ENCODE results near the gene KLF15.

The KLF15 gene

DNA sequence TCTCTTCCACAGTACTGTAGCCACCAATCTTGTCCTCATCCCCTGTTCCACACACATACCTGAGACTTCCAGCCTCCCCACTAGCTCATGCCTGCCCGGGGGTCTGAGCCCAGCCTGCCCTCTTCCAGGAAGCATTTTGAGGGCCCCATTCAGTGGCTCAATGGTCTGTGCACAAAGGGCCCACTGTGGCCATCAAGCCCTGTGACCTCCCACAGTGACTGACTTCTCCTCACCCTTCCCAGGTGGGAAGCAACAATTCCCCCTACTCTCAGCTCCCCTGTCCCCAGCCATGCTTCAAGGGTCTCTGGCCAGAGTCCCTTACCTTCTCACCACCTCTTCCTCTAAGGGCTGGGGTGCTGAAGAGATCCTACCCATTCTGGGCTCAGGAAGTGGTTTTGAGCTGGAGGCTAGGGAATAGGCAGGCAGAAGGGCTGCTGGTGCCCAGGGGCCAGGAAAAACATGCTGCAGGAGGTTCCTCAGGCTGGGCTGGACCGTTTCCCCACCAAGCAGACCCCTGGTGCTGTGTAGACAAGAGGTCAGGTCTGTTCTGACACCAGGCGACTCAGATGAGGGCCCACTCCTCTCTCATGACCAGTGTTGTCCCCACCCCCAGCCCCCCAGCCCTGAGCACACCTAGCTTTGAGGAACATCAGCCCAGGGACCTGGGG is 3.0 kb upstream of the KLF15 start:
- no peak overlapping the region for H3K27ac ChIP-seq
- no peak overlapping the region for H3K4me3 ChIP-seq
- TF ChIP-seq POLR2AphosphoS5 (IDR thresholded peaks at IDR 0.05; ENCODE audit: borderline replicate concordance, low read depth, low read length) (no peak), EZH2 (IDR thresholded peaks at IDR 0.05) (no peak), FOXP2 (optimal IDR thresholded peaks at IDR 0.05; ENCODE audit: control extremely low read depth, extremely low read length, insufficient read depth) (no peak)
- DNase-seq (ENCODE audit: low read depth, low spot score), result no peak
- H3K36me3 ChIP-seq (ENCODE audit: insufficient read depth, low read length), result no peaks in the 10 kb centered on the region
- H3K9me3 ChIP-seq (ENCODE audit: low read depth, low read length), result no peaks in the 10 kb centered on the region
- H3K9ac ChIP-seq (ENCODE audit: insufficient read length), result no peak overlapping the region

DNA sequence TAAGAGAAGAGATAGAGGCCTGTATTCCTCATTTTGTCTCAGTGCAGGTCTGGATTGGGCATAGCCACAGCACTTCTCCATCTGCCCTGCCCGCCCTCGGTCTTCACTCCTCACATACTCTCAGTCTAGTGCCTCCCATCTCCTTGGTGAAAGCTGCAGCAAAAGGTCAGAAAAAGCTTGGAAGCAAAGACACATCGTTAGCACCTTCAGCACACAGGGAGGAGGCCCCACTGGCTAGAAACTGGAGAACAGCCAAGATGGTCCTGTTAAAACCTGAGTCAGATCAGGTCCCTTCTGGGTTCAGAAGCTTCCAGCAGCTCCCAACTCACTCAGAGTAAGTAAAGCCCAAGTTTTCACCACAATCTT is 1.6 kb upstream of the KLF15 start:
- no peak for TF ChIP-seq FOXP2 (optimal IDR thresholded peaks at IDR 0.05; ENCODE audit: control extremely low read depth, extremely low read length, insufficient read depth)
- TF ChIP-seq EZH2 (IDR thresholded peaks at IDR 0.05), result no peak
- TF ChIP-seq POLR2AphosphoS5 (IDR thresholded peaks at IDR 0.05; ENCODE audit: borderline replicate concordance, low read depth, low read length), result no peak
- H3K9me3 ChIP-seq (ENCODE audit: low read depth, low read length), result no peaks in the 10 kb centered on the region
- no peak overlapping the region for H3K9ac ChIP-seq (ENCODE audit: insufficient read length)
- no peak overlapping the region for H3K27ac ChIP-seq
- H3K36me3 ChIP-seq (ENCODE audit: insufficient read depth, low read length), result no peaks in the 10 kb centered on the region
- H3K4me3 ChIP-seq, result no peak overlapping the region
- no peak for DNase-seq (ENCODE audit: low read depth, low spot score)

DNA sequence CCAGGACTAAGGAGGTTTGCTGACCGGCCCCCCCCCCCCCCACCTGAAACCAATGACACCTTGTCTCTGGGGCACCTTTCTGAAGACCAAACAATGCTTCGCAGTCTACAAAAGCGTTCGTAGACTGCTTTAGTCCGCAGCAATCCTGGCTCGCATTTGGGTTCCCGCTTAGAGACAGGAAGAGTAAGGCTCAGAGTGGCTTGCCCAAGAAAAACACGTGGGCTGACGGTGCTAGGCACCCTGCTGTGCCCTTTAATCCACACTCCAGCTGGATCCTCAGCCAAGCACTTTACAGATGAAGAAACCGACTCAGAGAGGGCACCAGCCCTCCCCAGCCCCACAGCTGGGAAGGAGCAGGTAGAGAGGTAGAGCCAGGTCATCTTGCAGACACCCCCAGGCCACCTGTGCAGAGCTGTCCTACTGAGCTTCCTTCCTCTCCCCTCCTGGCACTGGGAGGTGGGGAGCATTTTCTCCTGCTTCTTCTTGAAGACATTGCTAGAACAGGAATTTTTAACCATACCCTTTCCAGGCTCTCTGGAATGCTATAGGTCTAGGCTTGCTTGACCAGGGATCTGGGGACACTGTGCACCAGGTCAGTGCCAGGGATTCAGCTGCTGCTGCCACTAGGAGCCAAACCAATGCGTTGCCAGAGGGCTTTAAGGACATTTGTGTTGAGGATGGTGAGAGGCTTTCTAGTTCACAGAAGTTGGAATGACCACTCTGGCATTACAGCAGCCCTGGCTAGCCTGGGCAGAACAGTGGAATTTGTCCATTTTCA is 1.0 kb upstream of the KLF15 start:
- no peak for DNase-seq (ENCODE audit: low read depth, low spot score)
- Histone ChIP-seq H3K4me3 (peak overlapping the region; percentile 78), H3K27ac (no peak overlapping the region), H3K9ac (ENCODE audit: insufficient read length) (peak overlapping the region; percentile 11), H3K36me3 (ENCODE audit: insufficient read depth, low read length) (no peaks in the 10 kb centered on the region), H3K9me3 (ENCODE audit: low read depth, low read length) (no peaks in the 10 kb centered on the region)
- TF ChIP-seq EZH2 (IDR thresholded peaks at IDR 0.05) (no peak), FOXP2 (optimal IDR thresholded peaks at IDR 0.05; ENCODE audit: control extremely low read depth, extremely low read length, insufficient read depth) (no peak), POLR2AphosphoS5 (IDR thresholded peaks at IDR 0.05; ENCODE audit: borderline replicate concordance, low read depth, low read length) (no peak)

DNA sequence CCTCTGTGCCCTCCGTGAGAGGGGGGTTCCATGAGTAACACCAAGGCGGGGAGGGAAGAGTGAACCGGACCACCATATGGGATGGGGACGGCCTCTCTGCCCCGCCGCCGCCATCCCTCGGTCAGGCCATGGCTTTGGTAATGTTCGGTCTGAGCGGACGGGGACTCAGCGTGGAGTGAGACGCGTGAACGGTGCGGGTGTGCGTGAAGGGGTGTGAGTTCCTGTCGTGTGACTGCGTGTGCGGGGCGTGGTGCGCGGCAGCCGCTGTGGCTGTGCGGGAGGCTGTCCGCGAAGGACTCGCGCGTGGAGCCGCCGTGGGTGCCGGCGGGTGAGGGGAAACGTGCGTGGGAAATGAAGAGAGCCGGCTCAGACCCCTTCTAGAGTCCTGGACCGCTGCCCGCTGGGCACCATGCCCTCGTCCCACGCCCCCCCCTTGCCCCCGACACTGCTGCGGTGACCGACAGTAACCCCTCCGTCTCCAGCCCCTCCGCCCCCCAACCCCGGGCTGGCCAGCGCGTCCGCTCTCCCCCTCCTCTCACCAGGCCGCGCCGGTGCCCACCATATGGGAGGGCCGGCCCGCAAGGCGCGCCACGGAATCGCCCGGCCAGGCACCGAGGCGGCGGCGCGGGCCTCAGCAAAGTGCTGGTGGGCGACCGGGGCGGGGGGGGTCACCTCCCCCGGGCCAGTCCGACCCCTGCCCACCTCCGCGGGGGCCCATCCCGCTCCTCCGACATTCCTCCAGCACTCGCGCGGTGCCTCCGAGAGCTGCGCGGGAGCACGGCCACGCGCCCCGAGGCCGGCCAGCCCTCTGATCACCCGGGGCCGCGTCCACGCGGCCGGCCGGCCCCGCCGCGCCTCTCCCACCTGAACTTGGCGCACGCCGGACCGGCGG is 589 bp downstream of the KLF15 start:
- TF ChIP-seq EZH2 (IDR thresholded peaks at IDR 0.05) (no peak), FOXP2 (optimal IDR thresholded peaks at IDR 0.05; ENCODE audit: control extremely low read depth, extremely low read length, insufficient read depth) (no peak), POLR2AphosphoS5 (IDR thresholded peaks at IDR 0.05; ENCODE audit: borderline replicate concordance, low read depth, low read length) (no peak)
- Histone ChIP-seq H3K36me3 (ENCODE audit: insufficient read depth, low read length) (no peaks in the 10 kb centered on the region), H3K9me3 (ENCODE audit: low read depth, low read length) (no peaks in the 10 kb centered on the region), H3K9ac (ENCODE audit: insufficient read length) (peak overlapping the region; percentile 64), H3K27ac (no peak overlapping the region), H3K4me3 (peak overlapping the region; percentile 78)
- DNase-seq (ENCODE audit: low read depth, low spot score), result no peak

DNA sequence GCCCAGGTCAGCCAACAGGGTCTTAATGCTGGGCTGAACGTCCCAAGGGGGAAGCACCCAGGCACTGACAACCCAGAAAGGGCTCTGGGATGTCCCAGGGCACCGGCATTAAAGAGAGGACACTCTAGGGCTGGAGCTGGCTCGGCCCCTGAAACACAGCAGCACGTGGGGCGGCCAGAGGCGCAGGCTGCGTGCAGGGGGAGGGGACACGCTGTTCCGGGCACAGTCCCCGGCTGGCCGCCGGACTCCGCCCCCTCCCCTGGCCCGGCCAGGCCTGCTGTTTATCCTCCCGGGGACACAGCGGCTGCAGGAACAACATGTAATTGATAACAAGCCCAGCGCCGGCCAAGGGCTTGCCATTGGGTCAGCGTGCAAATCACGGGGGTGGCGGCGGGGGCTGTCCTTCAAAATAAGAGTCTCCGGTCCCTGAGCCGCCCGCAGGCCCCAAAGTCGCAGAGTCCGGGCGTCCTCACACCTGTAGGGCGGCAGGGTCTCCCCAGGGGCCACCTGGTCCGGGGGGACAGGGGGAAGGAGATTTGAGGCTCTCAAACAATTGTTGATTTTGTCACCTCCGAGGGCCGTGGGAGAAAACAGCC is 1.3 kb downstream of the KLF15 start:
- no peak for DNase-seq (ENCODE audit: low read depth, low spot score)
- H3K9ac ChIP-seq (ENCODE audit: insufficient read length), result no peak overlapping the region
- no peaks in the 10 kb centered on the region for H3K36me3 ChIP-seq (ENCODE audit: insufficient read depth, low read length)
- no peak overlapping the region for H3K27ac ChIP-seq
- no peak for TF ChIP-seq FOXP2 (optimal IDR thresholded peaks at IDR 0.05; ENCODE audit: control extremely low read depth, extremely low read length, insufficient read depth)
- no peak for TF ChIP-seq POLR2AphosphoS5 (IDR thresholded peaks at IDR 0.05; ENCODE audit: borderline replicate concordance, low read depth, low read length)
- no peak for TF ChIP-seq EZH2 (IDR thresholded peaks at IDR 0.05)
- no peaks in the 10 kb centered on the region for H3K9me3 ChIP-seq (ENCODE audit: low read depth, low read length)
- H3K4me3 ChIP-seq, result peak overlapping the region; percentile 78; the same call in 1 of the 2 replicates

DNA sequence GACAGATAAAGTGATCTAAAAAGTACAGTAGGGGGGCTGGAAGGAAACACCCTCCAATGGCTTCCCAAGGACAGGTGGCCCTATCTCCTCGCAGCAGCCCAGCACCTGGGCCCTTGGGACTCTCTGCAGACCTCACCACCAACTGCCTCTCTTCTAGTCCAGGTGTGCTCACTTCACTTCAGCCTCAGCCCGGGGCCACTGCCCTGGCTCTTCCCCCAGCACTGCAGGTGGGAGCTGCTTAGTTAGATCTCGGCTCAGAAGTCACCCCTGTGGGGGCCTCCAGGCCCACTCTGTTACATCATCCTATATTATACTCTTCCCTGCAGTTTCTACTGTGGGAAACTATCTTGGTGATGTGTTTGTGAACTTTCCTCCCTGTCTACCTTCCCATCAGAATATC is 2.0 kb downstream of the KLF15 start:
- Histone ChIP-seq H3K9ac (ENCODE audit: insufficient read length) (no peak overlapping the region), H3K27ac (no peak overlapping the region), H3K9me3 (ENCODE audit: low read depth, low read length) (no peaks in the 10 kb centered on the region), H3K36me3 (ENCODE audit: insufficient read depth, low read length) (no peaks in the 10 kb centered on the region), H3K4me3 (no peak overlapping the region)
- no peak for TF ChIP-seq EZH2 (IDR thresholded peaks at IDR 0.05)
- TF ChIP-seq POLR2AphosphoS5 (IDR thresholded peaks at IDR 0.05; ENCODE audit: borderline replicate concordance, low read depth, low read length), result no peak
- TF ChIP-seq FOXP2 (optimal IDR thresholded peaks at IDR 0.05; ENCODE audit: control extremely low read depth, extremely low read length, insufficient read depth), result no peak
- no peak for DNase-seq (ENCODE audit: low read depth, low spot score)

DNA sequence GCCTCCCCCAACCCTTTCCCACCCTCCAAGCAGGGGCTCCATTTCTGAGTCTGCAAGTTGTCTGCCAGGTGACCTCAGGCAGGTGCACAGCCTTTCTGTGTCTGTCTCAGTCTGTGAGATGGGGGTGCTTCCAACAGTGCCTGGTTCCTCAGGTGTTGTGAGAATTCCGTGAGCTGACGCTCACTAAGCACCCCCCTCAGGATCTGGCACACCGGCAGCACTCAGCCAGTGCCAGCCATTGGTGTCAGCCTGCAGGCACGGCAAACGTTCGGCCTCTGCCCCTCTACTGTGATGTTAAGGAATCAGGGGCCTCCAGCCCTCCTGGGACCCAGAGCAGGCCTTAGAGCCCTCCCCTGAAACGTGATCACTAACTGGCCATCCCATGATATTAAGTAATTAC is 2.4 kb downstream of the KLF15 start:
- Histone ChIP-seq H3K36me3 (ENCODE audit: insufficient read depth, low read length) (no peaks in the 10 kb centered on the region), H3K4me3 (no peak overlapping the region), H3K9me3 (ENCODE audit: low read depth, low read length) (no peaks in the 10 kb centered on the region), H3K27ac (no peak overlapping the region), H3K9ac (ENCODE audit: insufficient read length) (no peak overlapping the region)
- no peak for DNase-seq (ENCODE audit: low read depth, low spot score)
- TF ChIP-seq FOXP2 (optimal IDR thresholded peaks at IDR 0.05; ENCODE audit: control extremely low read depth, extremely low read length, insufficient read depth) (no peak), EZH2 (IDR thresholded peaks at IDR 0.05) (no peak), POLR2AphosphoS5 (IDR thresholded peaks at IDR 0.05; ENCODE audit: borderline replicate concordance, low read depth, low read length) (no peak)
